ENCODE results near the gene DLGAP1. TPM values are rescaled to one million over a fixed set of nuclear protein-coding genes. Genes with fewer than 3 reads are reported as not detected.

The DLGAP1 gene
- total and polyA plus RNA-seq, 2 of the 13 experiments (the other 11 are each of a cell fraction or from before 2014, with no cell fraction given), result 0.01 TPM; not detected in 1

DNA sequence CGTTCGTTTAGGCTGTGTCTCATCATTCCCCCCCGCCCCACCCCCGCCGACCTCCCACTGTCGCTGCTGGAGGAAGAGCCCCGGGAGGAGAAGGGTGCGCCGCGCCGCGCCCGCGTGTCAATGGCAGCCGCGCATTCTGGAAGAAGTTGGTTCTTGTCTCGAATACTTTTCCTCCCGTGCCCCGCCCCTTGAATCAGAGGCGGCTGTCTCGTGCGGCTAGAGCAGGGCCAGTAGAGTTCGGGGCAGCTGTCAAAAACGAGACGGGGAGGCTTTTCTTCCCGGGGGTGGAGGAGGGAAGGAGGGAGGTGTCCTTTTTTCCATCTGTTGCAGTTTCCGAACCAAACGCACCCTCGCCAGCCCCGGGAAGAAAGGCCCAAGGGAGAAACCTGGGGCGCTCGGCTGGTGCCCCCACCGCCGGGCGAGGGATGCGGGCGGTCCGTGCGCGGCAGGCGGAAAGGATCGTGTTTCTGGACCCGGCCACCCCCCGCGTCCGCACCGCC, 1005.5 kb downstream of the DLGAP1 start (continued):
- TF ChIP-seq, protein P1, sequence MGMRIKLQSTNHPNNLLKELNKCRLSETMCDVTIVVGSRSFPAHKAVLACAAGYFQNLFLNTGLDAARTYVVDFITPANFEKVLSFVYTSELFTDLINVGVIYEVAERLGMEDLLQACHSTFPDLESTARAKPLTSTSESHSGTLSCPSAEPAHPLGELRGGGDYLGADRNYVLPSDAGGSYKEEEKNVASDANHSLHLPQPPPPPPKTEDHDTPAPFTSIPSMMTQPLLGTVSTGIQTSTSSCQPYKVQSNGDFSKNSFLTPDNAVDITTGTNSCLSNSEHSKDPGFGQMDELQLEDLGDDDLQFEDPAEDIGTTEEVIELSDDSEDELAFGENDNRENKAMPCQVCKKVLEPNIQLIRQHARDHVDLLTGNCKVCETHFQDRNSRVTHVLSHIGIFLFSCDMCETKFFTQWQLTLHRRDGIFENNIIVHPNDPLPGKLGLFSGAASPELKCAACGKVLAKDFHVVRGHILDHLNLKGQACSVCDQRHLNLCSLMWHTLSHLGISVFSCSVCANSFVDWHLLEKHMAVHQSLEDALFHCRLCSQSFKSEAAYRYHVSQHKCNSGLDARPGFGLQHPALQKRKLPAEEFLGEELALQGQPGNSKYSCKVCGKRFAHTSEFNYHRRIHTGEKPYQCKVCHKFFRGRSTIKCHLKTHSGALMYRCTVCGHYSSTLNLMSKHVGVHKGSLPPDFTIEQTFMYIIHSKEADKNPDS (CRISPR knock-in tag; IDR thresholded peaks at IDR 0.05), result peak; percentile 32; the same call in 1 of the 2 replicates
- peak; percentile 51; the same call in 1 of the 2 replicates for TF ChIP-seq GABPB1 (CRISPR knock-in tag; IDR thresholded peaks at IDR 0.05)

DNA sequence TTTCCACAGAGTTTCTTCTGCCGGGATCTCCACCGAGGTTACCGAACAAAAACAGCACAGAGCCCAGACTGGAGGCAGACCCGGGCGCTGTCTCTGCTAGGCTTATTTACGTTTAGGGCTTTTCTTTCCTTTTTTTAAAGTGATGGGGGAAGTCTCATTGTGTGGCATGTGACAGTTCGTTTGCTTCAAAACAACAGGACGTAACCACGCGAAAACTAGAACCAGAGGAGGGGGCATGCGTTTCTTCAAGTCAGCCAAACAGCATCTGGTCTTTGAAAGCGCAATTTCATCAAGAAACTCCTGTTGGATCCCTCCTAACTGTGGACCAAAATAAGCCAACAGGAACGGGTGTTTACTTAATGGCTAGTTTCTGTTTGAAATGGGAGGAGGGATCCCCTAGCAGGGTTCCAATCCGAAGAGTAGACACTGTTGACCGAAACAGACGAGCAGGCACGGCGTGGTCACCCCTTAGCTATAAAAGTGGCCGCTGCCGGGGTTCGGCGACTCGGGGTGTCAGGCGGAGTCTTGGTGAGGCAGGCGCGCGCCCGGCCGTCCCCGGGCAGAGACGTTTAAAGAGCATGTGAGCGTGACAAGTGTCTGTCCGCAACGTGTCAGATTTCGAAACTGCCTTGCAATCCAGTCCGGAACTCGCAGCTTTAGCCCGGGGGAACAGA, 1006.1 kb downstream of the DLGAP1 start:
- ATAC-seq (peak; percentile 51), DNase-seq (ENCODE audit: low spot score) (peak; percentile 91), FAIRE-seq (peak; percentile 69)
- POLR2A ChIA-PET, result interaction anchor here (0.7 to 3.1 kb wide), 14 partner anchors 8 to 216 kb away, joined by 3 to 31 read pairs (median 5); no protein-coding TSS in a partner anchor
- WGBS (ENCODE audit: low lambda C conversion rate), result 0% methylated on average over 12 of the region's 38 CpGs
- CTCF ChIA-PET (ENCODE audit: low intra/inter-chr PET ratio, low total read pairs), result no interaction called here
- Histone ChIP-seq H2AFZ (ENCODE audit: low read length) (no peak overlapping the region), H4K20me1 (ENCODE audit: insufficient read depth, low read length) (peaks cover 4% of the 10 kb centered on the region), H3K27me3 (ENCODE audit: control insufficient read depth in 1 of 2, insufficient read depth in 2 of 2, low read length in 2 of 2) (no peaks in the 10 kb centered on the region; a peak in 1 of 5 replicates), H3K9ac (ENCODE audit: insufficient read depth, low read depth, low read length) (peak overlapping the region; percentile 96), H3K9me3 (ENCODE audit: low read length) (no peaks in the 10 kb centered on the region), H3K36me3 (replicated peaks in 1 of 2; ENCODE audit: control insufficient read depth in 1 of 2, insufficient read depth in 2 of 2, low read length in 2 of 2) (no peaks in the 10 kb centered on the region), H3K79me2 (ENCODE audit: insufficient read depth, low read length) (peaks cover 50% of the 10 kb centered on the region), H3K27ac (ENCODE audit: extremely low read length, insufficient read depth, low read length) (peak overlapping the region; percentile 88), H3K4me2 (ENCODE audit: low read depth, low read length) (peak overlapping the region; percentile 99), H3K4me1 (ENCODE audit: insufficient read depth, low read length) (peaks cover 19% of the 10 kb centered on the region), H3K4me3 (replicated peaks in 1 of 3; ENCODE audit: insufficient read depth in 1 of 3, low read depth in 2 of 3, low read length in 3 of 3) (peak overlapping the region; percentile 68 to 93 (median 93))
- BruUV-seq (replicated peaks), result TSS peak; percentile 51
- in situ Hi-C loops (cut with HindIII; ENCODE audit: extremely low pct_ligation_motif_present, low pct_unique_long_range_greater_than_20kb) (no loop called here), intact Hi-C loops (cut with micrococcal nuclease; ENCODE audit: unreplicated experiment) (loop anchor here (2.0 kb wide), 2 partner anchors 146 to 216 kb away; no protein-coding TSS in a partner anchor)
- TF ChIP-seq LCORL (IDR thresholded peaks at IDR 0.05), result no peak
- no peak; the same call in 1 of the 2 replicates for TF ChIP-seq LCORL (CRISPR knock-in tag; IDR thresholded peaks at IDR 0.05)
- TF ChIP-seq TAF15 (IDR thresholded peaks at IDR 0.05; ENCODE audit: low read depth, low read length, poor library complexity, severe bottlenecking), result peak; percentile 34
- TF ChIP-seq, protein P2, sequence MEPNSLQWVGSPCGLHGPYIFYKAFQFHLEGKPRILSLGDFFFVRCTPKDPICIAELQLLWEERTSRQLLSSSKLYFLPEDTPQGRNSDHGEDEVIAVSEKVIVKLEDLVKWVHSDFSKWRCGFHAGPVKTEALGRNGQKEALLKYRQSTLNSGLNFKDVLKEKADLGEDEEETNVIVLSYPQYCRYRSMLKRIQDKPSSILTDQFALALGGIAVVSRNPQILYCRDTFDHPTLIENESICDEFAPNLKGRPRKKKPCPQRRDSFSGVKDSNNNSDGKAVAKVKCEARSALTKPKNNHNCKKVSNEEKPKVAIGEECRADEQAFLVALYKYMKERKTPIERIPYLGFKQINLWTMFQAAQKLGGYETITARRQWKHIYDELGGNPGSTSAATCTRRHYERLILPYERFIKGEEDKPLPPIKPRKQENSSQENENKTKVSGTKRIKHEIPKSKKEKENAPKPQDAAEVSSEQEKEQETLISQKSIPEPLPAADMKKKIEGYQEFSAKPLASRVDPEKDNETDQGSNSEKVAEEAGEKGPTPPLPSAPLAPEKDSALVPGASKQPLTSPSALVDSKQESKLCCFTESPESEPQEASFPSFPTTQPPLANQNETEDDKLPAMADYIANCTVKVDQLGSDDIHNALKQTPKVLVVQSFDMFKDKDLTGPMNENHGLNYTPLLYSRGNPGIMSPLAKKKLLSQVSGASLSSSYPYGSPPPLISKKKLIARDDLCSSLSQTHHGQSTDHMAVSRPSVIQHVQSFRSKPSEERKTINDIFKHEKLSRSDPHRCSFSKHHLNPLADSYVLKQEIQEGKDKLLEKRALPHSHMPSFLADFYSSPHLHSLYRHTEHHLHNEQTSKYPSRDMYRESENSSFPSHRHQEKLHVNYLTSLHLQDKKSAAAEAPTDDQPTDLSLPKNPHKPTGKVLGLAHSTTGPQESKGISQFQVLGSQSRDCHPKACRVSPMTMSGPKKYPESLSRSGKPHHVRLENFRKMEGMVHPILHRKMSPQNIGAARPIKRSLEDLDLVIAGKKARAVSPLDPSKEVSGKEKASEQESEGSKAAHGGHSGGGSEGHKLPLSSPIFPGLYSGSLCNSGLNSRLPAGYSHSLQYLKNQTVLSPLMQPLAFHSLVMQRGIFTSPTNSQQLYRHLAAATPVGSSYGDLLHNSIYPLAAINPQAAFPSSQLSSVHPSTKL (CRISPR knock-in tag; IDR thresholded peaks at IDR 0.05), result no peak
- TF ChIP-seq, protein P3, sequence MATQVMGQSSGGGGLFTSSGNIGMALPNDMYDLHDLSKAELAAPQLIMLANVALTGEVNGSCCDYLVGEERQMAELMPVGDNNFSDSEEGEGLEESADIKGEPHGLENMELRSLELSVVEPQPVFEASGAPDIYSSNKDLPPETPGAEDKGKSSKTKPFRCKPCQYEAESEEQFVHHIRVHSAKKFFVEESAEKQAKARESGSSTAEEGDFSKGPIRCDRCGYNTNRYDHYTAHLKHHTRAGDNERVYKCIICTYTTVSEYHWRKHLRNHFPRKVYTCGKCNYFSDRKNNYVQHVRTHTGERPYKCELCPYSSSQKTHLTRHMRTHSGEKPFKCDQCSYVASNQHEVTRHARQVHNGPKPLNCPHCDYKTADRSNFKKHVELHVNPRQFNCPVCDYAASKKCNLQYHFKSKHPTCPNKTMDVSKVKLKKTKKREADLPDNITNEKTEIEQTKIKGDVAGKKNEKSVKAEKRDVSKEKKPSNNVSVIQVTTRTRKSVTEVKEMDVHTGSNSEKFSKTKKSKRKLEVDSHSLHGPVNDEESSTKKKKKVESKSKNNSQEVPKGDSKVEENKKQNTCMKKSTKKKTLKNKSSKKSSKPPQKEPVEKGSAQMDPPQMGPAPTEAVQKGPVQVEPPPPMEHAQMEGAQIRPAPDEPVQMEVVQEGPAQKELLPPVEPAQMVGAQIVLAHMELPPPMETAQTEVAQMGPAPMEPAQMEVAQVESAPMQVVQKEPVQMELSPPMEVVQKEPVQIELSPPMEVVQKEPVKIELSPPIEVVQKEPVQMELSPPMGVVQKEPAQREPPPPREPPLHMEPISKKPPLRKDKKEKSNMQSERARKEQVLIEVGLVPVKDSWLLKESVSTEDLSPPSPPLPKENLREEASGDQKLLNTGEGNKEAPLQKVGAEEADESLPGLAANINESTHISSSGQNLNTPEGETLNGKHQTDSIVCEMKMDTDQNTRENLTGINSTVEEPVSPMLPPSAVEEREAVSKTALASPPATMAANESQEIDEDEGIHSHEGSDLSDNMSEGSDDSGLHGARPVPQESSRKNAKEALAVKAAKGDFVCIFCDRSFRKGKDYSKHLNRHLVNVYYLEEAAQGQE (IDR thresholded peaks at IDR 0.05; ENCODE audit: borderline replicate concordance in 1 of 2, low read depth in 1 of 2, low read length in 2 of 2), result 0 out of 4 replicates have a peak, but pooled peaks of 1 of the 2 experiments have one; percentile 14
- peak; percentile 35; the same call in 1 of the 2 replicates for TF ChIP-seq GATA4 (IDR thresholded peaks at IDR 0.05; ENCODE audit: borderline replicate concordance, low read depth)
- TF ChIP-seq ZNF30 (CRISPR knock-in tag; IDR thresholded peaks at IDR 0.05), result no peak

Measured in HepG2 (cell line).